HG03097 (cell line): ENCODE measurements around the gene RBP2.
"Not testable (repeated sequence)": the region's sequence is repeated elsewhere in the genome, so short reads cannot be mapped to it uniquely, and the experiment has no call there.

Experiments used
- ATAC-seq: cut with Tn5 transposase; IDR thresholded peaks from one replicate; pipeline ENCODE4 v1.9.1; 2021; ENCODE audit not compliant: unreplicated experiment, low FRiP score

RBP2 gene

DNA sequence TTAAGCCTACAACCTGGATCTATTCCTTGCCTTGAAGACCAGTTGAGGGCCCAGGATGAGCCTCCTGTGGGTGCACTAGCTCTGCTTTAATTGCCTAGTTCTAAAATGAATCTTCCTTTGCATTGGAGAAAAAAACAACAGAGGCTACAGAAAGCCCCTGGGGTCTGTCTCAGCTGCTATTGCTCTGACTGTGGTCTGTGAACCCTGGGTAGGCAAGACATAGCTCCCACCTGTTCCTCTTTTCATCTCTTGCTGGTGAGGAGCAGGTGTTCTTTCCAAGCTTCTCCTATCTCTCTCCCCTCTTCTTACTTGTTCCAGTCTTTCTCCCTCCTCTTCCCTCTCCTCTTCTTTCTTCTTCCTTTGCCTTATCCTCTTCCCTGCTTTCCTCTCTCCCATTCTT is 28.8 kb downstream of the RBP2 start:
- ATAC-seq = no peak

DNA sequence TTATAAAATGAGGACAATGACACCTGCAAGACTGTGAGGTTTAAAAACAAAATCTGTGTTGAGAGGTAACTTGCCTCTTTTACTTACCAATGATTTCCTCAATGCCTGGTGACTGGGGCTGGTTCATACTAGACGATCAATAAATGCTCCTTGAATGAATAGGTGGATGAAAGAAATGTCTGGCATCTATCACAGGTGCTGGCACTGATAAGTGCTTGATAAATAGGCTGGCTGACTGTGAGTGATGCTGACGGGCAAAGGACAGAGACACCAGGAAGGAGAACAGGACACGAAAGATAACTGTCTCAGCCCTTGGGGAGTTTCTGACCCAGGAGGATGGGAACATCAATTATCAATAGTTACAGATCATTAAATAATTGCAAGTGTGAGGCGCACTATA is 31.9 kb downstream of the RBP2 start:
- ATAC-seq = no peak

DNA sequence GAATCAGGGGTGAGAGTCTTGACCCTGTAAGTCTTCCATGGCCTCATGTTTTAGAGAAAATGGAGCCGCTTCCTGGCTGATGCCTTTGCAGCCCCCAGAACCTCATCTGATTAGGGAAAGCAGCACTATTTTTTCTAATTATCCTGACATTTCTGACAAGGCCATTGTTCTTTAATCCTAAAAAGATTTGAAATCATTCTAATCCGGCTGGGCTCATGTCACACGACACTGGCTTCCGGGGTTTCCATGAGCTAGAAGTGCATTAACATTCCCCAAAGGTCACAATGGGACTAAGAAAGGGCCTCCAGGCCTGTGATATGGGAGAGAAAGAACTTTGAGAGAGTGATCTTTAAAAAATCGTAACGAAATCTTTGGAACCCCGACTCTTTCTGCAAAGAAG is 33.1 kb downstream of the RBP2 start:
- no peak for ATAC-seq

DNA sequence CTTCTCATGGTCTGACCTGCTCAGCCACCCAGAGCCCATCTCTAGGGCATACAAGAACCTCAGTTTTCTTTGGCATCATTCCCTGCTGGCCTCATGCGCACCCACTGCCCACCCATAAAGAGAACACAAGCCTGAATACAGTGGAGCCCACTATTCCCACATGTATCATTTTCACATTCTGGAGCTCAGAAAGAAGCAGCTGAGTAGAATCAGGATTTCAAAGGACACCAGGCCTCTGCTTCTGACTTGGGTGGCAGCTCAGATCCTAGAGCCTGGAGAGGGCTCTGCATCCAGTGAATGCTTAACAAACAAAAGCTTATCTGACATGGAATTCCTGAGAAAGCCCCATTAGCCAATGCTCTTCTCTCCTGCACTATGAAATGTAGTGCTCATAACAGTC is 34.7 kb downstream of the RBP2 start:
- no peak for ATAC-seq

DNA sequence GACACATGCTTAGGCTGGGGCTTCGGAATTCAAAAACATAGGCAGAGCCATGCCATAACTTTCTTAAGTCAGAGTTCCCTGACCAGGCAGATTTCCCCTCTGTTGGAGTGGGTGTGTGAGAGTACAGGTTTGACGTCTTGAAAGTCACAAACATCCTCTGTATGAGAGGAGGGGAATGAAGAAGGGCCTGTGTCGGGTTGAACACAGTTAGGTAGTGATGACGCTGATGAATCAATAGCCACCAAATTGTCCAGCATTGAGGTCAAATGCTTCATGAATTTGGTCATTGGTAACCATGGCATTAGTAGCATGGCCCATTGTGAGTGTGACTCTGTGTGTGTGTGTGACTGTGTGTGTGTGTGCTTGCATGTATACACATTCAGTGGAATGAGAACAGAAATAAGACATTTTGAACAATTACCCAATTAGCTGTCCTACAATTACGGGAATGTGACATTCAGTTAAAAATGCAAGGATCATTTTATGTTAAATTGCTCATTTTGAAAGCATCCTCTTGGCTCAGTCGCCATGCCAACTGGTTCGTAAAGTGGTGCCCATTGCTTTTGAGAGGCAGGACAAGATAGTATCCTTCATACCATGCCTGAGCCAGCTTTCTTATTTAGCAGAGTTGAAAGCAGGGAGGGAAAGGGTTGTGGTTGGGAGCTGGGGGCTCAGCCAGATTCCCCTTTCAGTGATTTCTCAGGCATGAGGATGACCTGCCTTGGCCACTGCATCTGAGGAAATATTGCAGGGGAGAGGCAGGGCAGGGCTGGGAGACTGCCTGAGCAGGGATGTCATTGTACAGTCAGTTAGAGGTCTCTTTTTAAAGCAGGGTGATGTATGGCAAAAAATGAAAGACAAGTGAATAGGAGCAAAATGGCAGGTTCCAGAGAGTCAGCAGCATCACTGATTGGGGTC is 35.4 kb downstream of the RBP2 start:
- ATAC-seq = no peak

DNA sequence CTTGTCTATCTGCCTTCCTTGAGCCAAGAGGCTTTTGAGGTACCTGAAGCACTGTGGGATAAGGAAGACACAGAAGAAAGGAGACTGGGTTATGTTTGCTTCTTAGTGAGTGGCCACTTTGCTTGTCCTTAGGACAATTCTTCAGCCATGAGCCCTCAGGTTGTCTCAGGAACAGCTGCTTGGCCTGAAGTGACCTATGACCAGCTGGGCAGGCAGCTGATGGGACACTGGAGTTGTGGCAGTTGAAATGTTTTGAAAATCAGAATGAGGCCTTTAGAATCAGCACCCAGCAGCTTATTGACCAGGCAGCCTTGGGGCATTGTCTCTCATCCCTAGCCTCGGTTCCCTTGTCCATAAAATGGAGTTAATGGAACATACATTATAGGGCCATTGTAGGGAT is 37.0 kb downstream of the RBP2 start:
- no peak for ATAC-seq

DNA sequence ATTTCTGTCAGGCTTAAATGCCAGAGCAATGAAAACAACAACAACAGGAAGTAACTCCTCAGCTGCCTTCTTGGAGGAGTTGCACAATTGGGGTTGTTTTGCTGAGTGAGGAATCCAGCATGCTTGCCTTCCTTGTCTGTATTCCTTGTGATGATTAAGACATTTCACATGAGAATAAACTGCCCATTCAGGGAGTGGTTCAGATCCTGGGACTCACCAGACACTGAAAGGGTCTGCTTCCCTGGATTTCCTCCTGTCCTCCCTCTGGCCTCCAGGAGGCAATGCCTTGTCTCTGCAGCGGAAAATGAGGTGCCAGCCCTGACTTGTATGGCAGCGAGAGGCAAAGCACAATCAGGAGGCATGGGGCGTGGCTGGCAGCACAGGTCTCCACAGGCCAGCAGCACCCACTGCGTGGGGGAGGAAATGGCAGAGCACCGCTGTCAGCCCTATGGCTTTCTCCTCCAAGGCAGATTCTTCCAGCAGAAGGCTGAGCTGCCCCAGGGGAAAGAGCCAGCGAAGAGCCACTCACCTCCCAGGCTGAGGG is 41.5 kb downstream of the RBP2 start:
- ATAC-seq = no peak

DNA sequence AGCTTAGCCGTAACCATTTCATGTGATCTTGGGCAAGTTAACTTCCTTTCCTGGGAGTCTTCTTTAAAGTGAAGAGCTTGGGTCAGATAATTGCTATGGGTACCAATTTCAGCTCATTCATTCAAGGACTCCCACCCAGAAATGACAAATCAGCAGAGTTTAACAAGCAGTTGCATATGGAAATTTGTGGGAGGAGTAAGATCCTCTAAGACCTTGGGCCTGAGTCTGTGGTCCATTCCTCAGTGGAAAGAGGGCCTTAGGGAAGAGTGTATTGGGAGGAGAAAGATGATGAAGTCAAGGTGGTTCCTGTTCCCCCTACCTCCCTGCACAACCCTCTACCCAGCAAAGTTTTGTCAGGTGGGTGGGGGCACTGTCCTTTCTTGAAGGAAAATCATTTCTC is 42.1 kb downstream of the RBP2 start:
- ATAC-seq = no peak

DNA sequence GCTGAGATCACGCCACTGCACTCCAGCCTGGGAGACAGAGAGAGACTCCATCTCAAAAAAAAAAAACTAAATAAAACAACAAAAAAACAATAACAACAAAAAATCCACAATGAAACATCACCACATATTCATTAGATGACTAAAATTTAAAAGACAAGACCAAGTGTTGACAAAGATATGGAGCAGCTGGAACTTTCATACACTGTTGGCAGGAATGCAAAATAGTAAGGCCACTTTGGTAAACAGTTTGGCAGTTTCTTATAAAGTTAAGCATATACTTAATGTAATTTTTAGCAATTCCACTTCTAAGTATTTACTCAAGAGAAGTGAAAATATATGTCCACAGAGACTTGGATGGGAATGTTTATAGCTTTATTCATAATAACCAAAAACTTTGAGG is 43.2 kb downstream of the RBP2 start:
- no peak for ATAC-seq

DNA sequence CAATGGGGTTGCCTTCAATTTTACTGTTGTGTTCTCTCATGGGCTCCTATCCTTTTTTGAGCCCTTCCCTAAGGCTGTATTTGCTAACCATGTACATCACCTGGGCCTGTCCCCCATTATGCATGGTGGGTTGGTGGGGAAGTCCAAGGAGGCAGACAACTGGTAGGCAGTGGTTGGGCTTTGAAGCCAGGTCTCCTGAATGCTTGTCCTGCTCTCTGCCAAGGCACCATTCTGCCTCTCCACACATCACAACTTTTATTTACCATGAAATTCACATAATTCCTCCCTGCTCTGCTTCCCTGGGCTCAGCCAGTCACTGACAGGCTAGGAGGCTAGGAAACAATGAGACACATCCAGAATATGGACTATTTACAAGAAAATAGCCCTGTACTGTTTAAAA is 45.8 kb downstream of the RBP2 start:
- no peak for ATAC-seq

DNA sequence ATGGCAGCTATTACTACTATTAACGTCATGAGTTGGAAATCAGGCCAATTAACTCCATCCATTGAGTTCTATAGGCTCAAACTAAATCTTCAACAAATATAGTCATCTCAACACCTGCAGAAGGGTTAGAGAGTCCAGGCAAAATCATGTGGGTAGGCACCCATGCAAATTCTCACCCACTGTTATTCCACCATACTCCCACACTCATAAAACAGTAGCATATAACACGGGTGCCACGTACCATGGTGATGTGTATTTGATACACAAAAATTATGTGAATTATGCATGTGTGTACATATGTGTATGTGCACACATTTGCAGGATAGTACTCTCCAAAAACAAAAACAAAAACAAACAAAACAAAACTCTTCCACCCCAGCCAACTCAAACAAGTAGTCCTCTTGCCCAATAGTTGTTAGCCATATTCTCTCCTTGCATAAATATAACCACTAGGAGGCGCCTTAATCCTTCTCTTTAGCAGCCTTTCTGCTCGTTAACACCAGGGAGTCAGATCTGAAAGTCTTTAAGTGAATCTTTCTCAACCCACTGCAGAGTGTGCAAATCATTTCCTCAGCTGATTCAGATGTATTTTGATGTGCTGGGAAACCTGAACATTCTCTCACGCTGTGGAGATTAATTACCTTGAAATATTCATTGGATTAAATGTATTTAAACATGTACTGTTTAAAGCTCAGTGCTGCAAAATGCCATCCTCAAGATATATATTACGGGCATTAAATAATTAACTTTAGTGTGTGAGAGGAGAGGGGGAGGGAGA is 48.8 kb downstream of the RBP2 start:
- no peak for ATAC-seq

DNA sequence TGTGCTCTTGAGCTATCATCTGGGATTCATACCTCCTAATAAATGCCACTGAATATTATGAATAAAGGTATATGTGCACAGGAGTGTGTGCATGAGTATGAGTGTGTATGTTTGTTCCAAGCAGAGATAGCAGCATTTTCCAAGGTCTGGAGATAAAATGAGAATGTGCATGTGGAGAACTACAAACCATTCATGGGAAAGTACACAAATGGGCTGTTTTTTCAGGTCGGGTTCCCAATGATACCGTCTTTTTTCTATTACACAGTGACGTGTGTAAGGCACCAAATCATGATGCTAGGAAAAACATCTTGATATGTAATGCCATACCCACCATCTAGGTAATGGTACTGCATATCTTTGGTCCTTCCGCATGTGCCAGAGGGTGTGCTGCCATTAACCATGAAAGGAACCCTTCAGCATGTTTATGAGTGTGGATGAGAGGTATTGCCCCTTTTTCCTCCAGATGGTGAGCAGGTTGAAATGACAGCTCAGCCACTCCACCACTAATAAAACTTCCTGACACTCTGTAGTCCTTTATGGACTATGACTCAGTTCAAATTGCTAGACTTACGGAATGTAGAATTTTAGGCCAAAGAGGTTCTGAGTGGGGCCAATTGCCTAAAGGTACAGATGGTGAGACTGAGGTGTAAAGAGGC is 50.4 kb downstream of the RBP2 start:
- ATAC-seq = no peak

DNA sequence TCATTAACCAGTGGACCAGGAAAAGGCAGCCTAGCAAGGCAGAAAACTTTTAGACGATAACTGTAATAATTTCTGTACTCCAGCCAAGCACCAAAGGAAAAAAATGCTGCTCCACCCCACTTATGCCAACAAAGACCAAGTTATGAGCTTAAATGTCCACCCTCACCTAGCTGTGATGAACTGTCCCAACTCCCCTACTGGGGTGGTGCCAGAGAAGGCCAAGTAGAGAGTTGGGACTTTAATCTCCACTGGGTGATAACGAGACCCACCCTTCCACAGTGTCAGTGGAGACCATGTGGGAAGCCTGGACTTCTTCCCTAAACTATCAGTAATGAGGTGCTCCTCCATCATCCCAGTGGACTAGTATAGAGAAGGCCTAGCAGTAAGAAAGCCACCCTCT is 53.1 kb downstream of the RBP2 start:
- no peak for ATAC-seq

DNA sequence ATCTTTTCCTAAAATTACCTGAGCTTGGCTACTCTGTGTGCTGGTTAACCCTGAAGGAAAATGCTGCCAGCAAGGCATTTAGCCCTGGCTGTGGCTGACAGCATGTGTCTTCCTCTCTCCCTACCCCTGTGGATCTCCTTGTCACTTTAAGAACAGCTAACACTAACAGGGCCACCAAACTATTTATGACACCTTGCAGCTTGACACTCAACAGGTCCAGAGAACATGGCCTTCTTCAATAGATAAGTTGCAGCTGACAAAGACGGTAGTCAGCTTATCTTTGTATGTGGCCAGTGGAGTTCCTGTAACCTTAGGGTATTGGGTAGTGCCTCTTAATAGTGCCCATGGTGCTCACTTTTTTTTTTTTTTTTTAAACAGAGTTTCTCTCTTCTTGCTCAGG is 54.9 kb downstream of the RBP2 start:
- no peak for ATAC-seq

DNA sequence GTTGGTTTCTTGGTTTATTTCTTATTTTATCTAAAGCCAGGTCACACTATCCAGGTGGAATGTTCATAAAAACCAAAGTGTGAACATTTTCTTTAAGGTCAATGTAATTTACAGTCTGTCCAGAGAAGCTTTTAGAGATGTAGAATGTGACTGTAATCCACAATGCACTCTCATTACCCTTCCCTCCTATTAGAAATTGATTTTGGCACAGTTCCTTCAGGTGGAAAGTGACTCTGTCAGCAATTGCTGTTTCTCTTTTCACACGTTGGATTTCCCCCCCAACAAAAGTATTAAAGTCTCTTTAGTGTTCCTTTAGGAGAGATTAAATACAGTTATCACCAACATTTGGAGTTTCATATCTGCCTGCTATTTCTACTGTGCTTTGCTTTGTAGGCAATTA is 55.3 kb downstream of the RBP2 start:
- no peak for ATAC-seq

DNA sequence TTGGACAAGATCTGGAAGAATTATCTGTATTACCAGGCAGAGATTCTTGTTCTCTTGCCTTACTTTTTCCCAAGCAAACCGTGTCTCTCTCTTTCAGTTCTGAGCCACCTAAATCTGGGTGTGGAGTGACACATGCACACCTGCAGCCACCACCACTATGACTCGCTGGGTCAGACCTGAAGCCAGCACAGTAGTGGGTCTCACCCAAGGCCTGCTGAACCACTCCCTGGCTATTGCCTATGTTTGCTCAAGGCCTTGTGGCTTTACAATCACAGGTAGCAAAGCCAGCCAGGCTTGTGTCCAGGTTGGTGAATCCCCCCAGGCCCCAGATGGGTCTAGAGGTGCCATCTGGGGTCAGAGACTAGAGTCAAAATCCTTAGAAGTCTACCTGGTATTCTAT is 58.2 kb downstream of the RBP2 start:
- ATAC-seq = no peak

DNA sequence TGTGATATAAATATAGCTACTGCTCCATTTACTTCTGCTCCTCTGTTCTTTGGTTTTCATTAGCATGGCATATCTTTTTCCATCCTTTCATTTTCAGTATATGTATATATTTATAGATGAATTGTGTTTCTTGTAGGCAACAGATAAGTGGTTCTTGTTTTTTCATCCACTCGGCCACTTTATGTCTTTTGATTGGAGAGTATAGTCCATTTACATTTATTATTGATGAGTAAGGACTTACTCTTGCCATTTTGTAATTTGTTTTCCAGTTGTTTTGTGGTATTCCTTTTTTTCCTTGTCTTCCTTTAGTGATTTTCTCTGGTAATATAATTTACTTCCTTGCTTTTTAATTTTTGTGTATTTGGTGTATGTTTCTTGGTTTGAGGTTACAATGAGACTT is 60.0 kb downstream of the RBP2 start:
- ATAC-seq = no peak

DNA sequence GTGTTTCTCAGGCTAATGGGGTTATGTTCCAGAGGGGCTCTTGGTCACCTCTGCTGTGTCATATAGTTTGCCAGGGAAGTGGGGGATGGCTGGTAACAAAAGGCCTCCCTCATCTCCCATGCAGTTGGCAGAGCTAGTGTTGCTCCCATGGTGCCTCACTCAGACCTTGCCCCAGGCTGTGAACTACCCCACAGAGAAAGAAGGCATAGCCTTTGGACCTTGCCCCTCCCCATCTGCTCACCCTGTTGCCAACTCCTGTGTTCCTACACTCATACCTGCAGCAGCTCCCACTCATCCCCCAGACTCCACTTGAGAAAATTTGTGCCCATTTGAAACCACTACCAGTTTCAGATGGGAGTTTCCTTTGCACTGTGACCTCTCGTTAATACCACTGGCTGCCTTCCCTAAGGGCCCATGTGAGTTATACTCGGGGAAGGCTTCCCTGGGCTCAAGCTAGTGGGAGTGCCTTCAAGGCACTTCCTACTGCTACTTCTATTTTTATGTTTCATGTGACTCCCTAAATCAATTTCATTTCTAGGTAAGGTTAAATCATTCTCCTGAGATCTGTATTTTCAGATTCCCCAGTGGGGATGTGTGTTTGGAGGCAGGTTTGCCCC is 61.6 kb downstream of the RBP2 start:
- ATAC-seq = no peak

DNA sequence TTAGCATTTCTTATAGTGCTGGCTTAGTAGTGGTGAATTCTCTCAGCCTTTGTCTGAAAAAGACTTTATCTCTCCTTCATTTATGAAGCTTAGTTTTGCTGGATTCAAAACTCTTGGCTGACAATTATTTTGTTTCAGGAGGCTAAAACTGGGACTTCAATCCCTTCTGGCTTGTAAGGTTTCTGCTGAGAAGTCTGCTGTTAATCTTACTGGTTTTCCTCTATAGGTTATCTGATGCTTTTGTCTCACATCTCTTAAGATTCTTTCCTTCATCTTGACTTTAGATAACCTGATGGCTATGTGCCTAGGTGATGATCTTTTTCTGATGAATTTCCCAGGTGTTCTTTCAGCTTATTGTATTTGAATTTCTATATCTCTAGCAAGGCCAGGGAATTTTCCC is 63.4 kb downstream of the RBP2 start:
- not testable (repeated sequence) for ATAC-seq
